SK-N-SH treated with all-trans-retinoic acid at 6 μM for 48 hours (cell line): ENCODE measurements around the gene NTSR1.

Source experiments
- ATAC-seq: fragments of 200-7000 bp; cut with Tn5 transposase; 3 replicates; pipeline ENCODE4 v1.9.1; 2020; ENCODE audit warnings: mild to moderate bottlenecking, moderate library complexity
- ARNTL ChIP-seq: fragments of 450-650 bp; formaldehyde crosslinking; IDR thresholded peaks from 2 replicates; pipeline ENCODE4 v1.5.0; 2020; ENCODE audit warnings: low read depth, mild to moderate bottlenecking, moderate library complexity, borderline replicate concordance
- BACH2 ChIP-seq: fragments of 250-450 bp; sonication (Bioruptor Pico); IDR thresholded peaks from 2 replicates; pipeline ENCODE4 v1.9.0; 2021; ENCODE audit warnings: mild to moderate bottlenecking, borderline replicate concordance
- CREB5 ChIP-seq: fragments of 250-450 bp; sonication (Bioruptor Pico); IDR thresholded peaks from 2 replicates; pipeline ENCODE4 v1.5.1; 2020; ENCODE audit warnings: low read depth, mild to moderate bottlenecking, moderate library complexity
- CSDC2 ChIP-seq: fragments of 250-450 bp; sonication (Bioruptor Pico); IDR thresholded peaks from 2 replicates; pipeline ENCODE4 v1.5.0; 2020; ENCODE audit warnings: mild to moderate bottlenecking, moderate library complexity
- CSRNP3 ChIP-seq: fragments of 250-450 bp; sonication (Bioruptor Pico); IDR thresholded peaks from 2 replicates; pipeline ENCODE4 v1.5.1; 2021; ENCODE audit warnings: mild to moderate bottlenecking, moderate library complexity
- ESRRG ChIP-seq: fragments of 250-450 bp; sonication (Bioruptor Pico); IDR thresholded peaks from 2 replicates; pipeline ENCODE4 v1.6.1; 2021; ENCODE audit warnings: mild to moderate bottlenecking
- GLIS3 ChIP-seq: fragments of 250-450 bp; sonication (Bioruptor Pico); IDR thresholded peaks from 2 replicates; pipeline ENCODE4 v1.5.0; 2020; ENCODE audit warnings: mild to moderate bottlenecking, moderate library complexity
- ISL1 ChIP-seq: fragments of 250-450 bp; sonication (Bioruptor Pico); IDR thresholded peaks from 2 replicates; pipeline ENCODE4 v2.1.2; 2022; ENCODE audit warnings: mild to moderate bottlenecking, moderate library complexity
- OSR1 ChIP-seq: fragments of 250-450 bp; sonication (Bioruptor Pico); IDR thresholded peaks from 2 replicates; pipeline ENCODE4 v1.8.0; 2022; ENCODE audit warnings: moderate library complexity, mild to moderate bottlenecking, inconsistent platforms
- PATZ1 ChIP-seq: fragments of 250-450 bp; sonication (Bioruptor Pico); IDR thresholded peaks from 2 replicates; pipeline ENCODE4 v1.8.0; 2020; ENCODE audit warnings: mild to moderate bottlenecking, moderate library complexity, borderline replicate concordance
- POU6F1 ChIP-seq: fragments of 250-450 bp; sonication (Bioruptor Pico); IDR thresholded peaks from 2 replicates; pipeline ENCODE4 v1.8.0; 2021; ENCODE audit warnings: low read depth, mild to moderate bottlenecking, moderate library complexity, borderline replicate concordance
- RARB ChIP-seq: fragments of 250-450 bp; sonication (Bioruptor Pico); IDR thresholded peaks from 2 replicates; pipeline ENCODE4 v1.8.0; 2021; ENCODE audit warnings: mild to moderate bottlenecking, moderate library complexity
- SNAI2 ChIP-seq: fragments of 250-450 bp; sonication (Bioruptor Pico); IDR thresholded peaks from 2 replicates; pipeline ENCODE4 v1.5.0; 2020; ENCODE audit warnings: mild to moderate bottlenecking, moderate library complexity
- TCF4 ChIP-seq: fragments of 250-450 bp; sonication (Bioruptor Pico); IDR thresholded peaks from 2 replicates; pipeline ENCODE4 v1.8.0; 2021; ENCODE audit warnings: mild to moderate bottlenecking, moderate library complexity, borderline replicate concordance
- TOX ChIP-seq: fragments of 250-450 bp; sonication (Bioruptor Pico); IDR thresholded peaks from 2 replicates; pipeline ENCODE4 v1.8.0; 2021; ENCODE audit warnings: mild to moderate bottlenecking, moderate library complexity, borderline replicate concordance
- TSHZ2 ChIP-seq: fragments of 250-450 bp; sonication (Bioruptor Pico); IDR thresholded peaks from 2 replicates; pipeline ENCODE4 v1.5.0; 2020; ENCODE audit warnings: mild to moderate bottlenecking, moderate library complexity
- ZC3H10 ChIP-seq: fragments of 250-450 bp; sonication (Bioruptor Pico); IDR thresholded peaks from 2 replicates; pipeline ENCODE4 v1.5.1; 2021; ENCODE audit warnings: mild to moderate bottlenecking, moderate library complexity
- ZFP3 ChIP-seq: fragments of 250-450 bp; sonication (Bioruptor Pico); IDR thresholded peaks from 2 replicates; pipeline ENCODE4 v1.5.0; 2020; ENCODE audit warnings: mild to moderate bottlenecking, moderate library complexity
- ZFP30 ChIP-seq: fragments of 450-650 bp; formaldehyde crosslinking; IDR thresholded peaks from 2 replicates; pipeline ENCODE4 v1.5.0; 2022; ENCODE audit warnings: mild to moderate bottlenecking, moderate library complexity
- ZNF565 ChIP-seq: fragments of 450-650 bp; formaldehyde crosslinking; conservative IDR thresholded peaks from 2 replicates; pipeline ENCODE4 v1.5.0; 2020; ENCODE audit warnings: low read depth, mild to moderate bottlenecking, moderate library complexity
- ZNF70 ChIP-seq: fragments of 450-650 bp; formaldehyde crosslinking; IDR thresholded peaks from 2 replicates; pipeline ENCODE4 v1.5.0; 2020; ENCODE audit warnings: mild to moderate bottlenecking, moderate library complexity
- ZNF8 ChIP-seq: fragments of 450-650 bp; formaldehyde crosslinking; IDR thresholded peaks from 2 replicates; pipeline ENCODE4 v1.5.0; 2020; ENCODE audit warnings: mild to moderate bottlenecking, moderate library complexity

Gene NTSR1

GRCh38 chr20:62802026-62802712 lies 93.5 kb downstream of the NTSR1 start:
- ATAC-seq, result peak; percentile 7; the same call in 1 of the 3 replicates
- no peak for TF ChIP-seq BACH2 (CRISPR knock-in tag)
- TF ChIP-seq ZNF565, result no peak
- no peak for TF ChIP-seq ZNF70 (CRISPR knock-in tag)
- no peak for TF ChIP-seq ZNF8 (CRISPR knock-in tag)
- no peak for TF ChIP-seq TSHZ2 (CRISPR knock-in tag)
- no peak for TF ChIP-seq GLIS3 (CRISPR knock-in tag)
- TF ChIP-seq TCF4 (CRISPR knock-in tag), result no peak

GRCh38 chr20:62804021-62804626 lies 95.5 kb downstream of the NTSR1 start:
- peak; percentile 11; the same call in 2 of the 3 replicates for ATAC-seq

GRCh38 chr20:62804627-62805154 lies 96.1 kb downstream of the NTSR1 start, which contains the start of gene OGFR:
Gene OGFR (plus strand): TSS chr20:62804835. CDS start chr20:62804860, 25 bp downstream.
- ATAC-seq, result peak; percentile 10; the same call in 2 of the 3 replicates
- no peak for TF ChIP-seq ESRRG
- no peak for TF ChIP-seq GLIS3 (CRISPR knock-in tag)
- TF ChIP-seq ZC3H10 (CRISPR knock-in tag), result no peak
- TF ChIP-seq TCF4 (CRISPR knock-in tag), result no peak
- TF ChIP-seq PATZ1 (CRISPR knock-in tag), result no peak
- TF ChIP-seq ZFP3 (CRISPR knock-in tag), result no peak
- no peak for TF ChIP-seq SNAI2
- no peak for TF ChIP-seq ISL1 (CRISPR knock-in tag)
- no peak for TF ChIP-seq ZNF70 (CRISPR knock-in tag)
- TF ChIP-seq TOX (CRISPR knock-in tag), result no peak
- no peak for TF ChIP-seq ZFP30
- TF ChIP-seq RARB (CRISPR knock-in tag), result no peak
- no peak for TF ChIP-seq OSR1 (CRISPR knock-in tag)
- no peak for TF ChIP-seq ARNTL (CRISPR knock-in tag)
- TF ChIP-seq CREB5 (CRISPR knock-in tag), result no peak
- no peak for TF ChIP-seq BACH2 (CRISPR knock-in tag)
- TF ChIP-seq CSRNP3 (CRISPR knock-in tag), result no peak
- no peak for TF ChIP-seq ZNF565

More at GRCh38 chr20:62804021-62804626, 95.5 kb downstream of the NTSR1 start:
- no peak for TF ChIP-seq ZFP30
- no peak for TF ChIP-seq POU6F1
- TF ChIP-seq CSDC2 (CRISPR knock-in tag), result no peak
- TF ChIP-seq ZFP3 (CRISPR knock-in tag), result no peak
- no peak for TF ChIP-seq BACH2 (CRISPR knock-in tag)
- TF ChIP-seq ZC3H10 (CRISPR knock-in tag), result no peak
- TF ChIP-seq CSRNP3 (CRISPR knock-in tag), result no peak
- TF ChIP-seq GLIS3 (CRISPR knock-in tag), result no peak
